Vagina (tissue), 2 donors: ENCODE data around the gene MLN.

Experiments used
- CTCF ChIP-seq, 3 experiments: fragments of 450-650 bp in 2 of 3; fragments of 200-600 bp in 1 of 3; sonication (generic) in 1 of 3; IDR thresholded peaks; one replicate each; pipeline ENCODE4 v1.5.1; 2017 to 2019; ENCODE audit warnings: antibody characterized with exemption in 3 of 3, mild to moderate bottlenecking in 2 of 3, moderate library complexity in 2 of 3
- POLR2A ChIP-seq, 2 donors: fragments of 450-650 bp; IDR thresholded peaks; one replicate each; pipeline ENCODE4 v1.6.1; 2017; ENCODE audit warnings: antibody characterized with exemption in 2 of 2, mild to moderate bottlenecking in 2 of 2, moderate library complexity in 2 of 2
- POLR2AphosphoS5 ChIP-seq, 2 donors: sonication (generic); formaldehyde crosslinking; IDR thresholded peaks; one replicate each; pipeline ENCODE4 v1.9.0; 2017; ENCODE audit warnings: antibody characterized with exemption in 2 of 2, mild to moderate bottlenecking in 2 of 2, low read depth in 1 of 2; ENCODE audit not compliant: insufficient read depth in 1 of 2

DNA sequence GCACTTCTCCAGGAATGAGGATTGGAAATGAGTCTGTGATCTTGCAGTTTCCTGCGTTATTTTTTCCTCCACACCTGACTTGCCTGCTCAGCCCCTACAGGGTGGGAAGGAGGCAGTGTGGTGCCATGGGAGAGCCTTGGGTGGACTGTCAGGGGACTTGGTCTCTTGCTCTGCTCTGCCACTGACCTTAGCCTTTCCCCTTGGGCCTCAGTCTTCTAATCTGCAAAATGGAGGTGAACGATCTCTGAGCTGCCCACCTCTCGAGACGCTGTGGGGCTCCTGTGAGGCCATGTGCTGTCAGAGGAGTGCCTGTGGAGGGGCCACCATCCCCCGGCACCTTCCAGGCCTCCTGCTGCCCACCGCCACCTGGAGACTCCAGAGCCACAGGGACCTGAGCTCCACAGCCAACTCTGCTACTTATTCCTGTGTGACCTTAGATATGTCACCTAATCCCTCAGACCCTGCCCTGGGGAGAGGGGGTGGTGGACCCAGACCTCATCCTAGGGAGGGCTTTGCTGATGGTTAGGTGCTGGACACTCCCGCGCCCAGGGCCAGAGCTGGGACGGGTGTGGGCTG lies 45.8 kb upstream of the MLN start:
- no peak for TF ChIP-seq CTCF (IDR thresholded peaks at IDR 0.05)
- no peak for TF ChIP-seq POLR2A (IDR thresholded peaks at IDR 0.05)
- no peak for TF ChIP-seq POLR2AphosphoS5 (IDR thresholded peaks at IDR 0.05; ENCODE audit: insufficient read depth in 1 of 2, low read depth in 1 of 2)
